Pulmonary artery endothelial cell (primary cell): ENCODE results near the gene PSMB4. TPM values are rescaled to one million over a fixed set of nuclear protein-coding genes. Genes with fewer than 3 reads are reported as not detected.
A peak's percentile ranks its signal among the peaks of the same experiment; 100 is the strongest.
"Not testable (repeated sequence)": the region's sequence is repeated elsewhere in the genome, so short reads cannot be mapped to it uniquely, and the experiment has no call there.

Source experiments
- DNase-seq: peaks from one replicate; pipeline ENCODE4 v3.0.0-alpha.2; 2011; ENCODE audit warnings: low read depth, low spot score
- total RNA-seq: library from RNA; depleted of rRNA; stranded (reverse); fragments of >200 nt; gene quantifications from 2 replicates; pipeline ENCODE4 v1.2.3, GENCODE V29; 2014

The PSMB4 gene
- total RNA-seq, 1 donor from 2014 or later = 509 TPM

DNA sequence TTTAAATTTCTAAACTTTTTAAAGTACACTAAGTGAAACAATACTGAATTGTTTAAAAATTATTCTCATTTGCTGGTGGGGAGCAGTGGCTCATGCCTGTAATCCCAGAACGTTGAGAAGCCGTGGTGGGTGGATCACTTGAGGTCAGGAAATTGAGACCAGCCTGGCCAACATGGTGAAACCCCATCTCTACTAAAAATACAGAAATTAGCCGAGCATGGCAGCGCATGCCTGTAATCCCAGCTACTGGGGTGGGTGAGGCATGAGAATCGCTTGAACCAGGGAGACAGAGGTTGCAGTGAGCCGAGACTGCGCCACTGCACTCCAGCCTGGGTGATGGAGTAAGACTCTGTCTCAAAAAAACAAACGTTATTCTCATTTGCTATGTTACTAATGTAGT, 38.0 kb downstream of the PSMB4 start:
- not testable (repeated sequence) for DNase-seq

- peak; percentile 55 for DNase-seq
These were observed 44.7 kb downstream of the PSMB4 start for GRCh38 chr1:151443846-151444782.

GRCh38 chr1:151444783-151445177, 45.4 kb downstream of the PSMB4 start:
- DNase-seq = no peak

GRCh38 chr1:151447696-151448095, 48.3 kb downstream of the PSMB4 start:
- DNase-seq = no peak

Other genes starting within 250 kb of the PSMB4 start
- gene TNFAIP8L2, start 242.9 kb upstream of the PSMB4 start, total RNA-seq = 0.13 and 0.35 TPM in 2 replicates
- gene LYSMD1, start 233.7 kb upstream of the PSMB4 start, total RNA-seq = 3.1 and 5.6 TPM in 2 replicates
- 30.2 and 37.2 TPM in 2 replicates for gene SCNM1, start 233.4 kb upstream of the PSMB4 start, total RNA-seq
- gene TMOD4, start 223.6 kb upstream of the PSMB4 start, total RNA-seq = not detected in 2 replicates
- gene VPS72, start 209.4 kb upstream of the PSMB4 start, total RNA-seq = 63.3 and 65.7 TPM in 2 replicates
- gene PIP5K1A, start 201.0 kb upstream of the PSMB4 start, total RNA-seq = 61.1 and 73.7 TPM in 2 replicates
- gene PSMD4, start 144.8 kb upstream of the PSMB4 start, total RNA-seq = 263 and 288 TPM in 2 replicates
- 6.2 and 6.9 TPM in 2 replicates for gene ZNF687, start 117.3 kb upstream of the PSMB4 start, total RNA-seq
- 39.4 and 50.7 TPM in 2 replicates for gene PI4KB, start 72.2 kb upstream of the PSMB4 start, total RNA-seq
- 51.0 and 68.5 TPM in 2 replicates for gene RFX5, start 52.3 kb upstream of the PSMB4 start, total RNA-seq
- gene SELENBP1, start 26.9 kb upstream of the PSMB4 start, total RNA-seq = 9.4 and 11.7 TPM in 2 replicates
- gene POGZ, start 59.9 kb downstream of the PSMB4 start, total RNA-seq = 12.2 and 16.9 TPM in 2 replicates
- 0.71 and 0.79 TPM in 2 replicates for gene CGN, start 111.8 kb downstream of the PSMB4 start, total RNA-seq
- 6.1 and 6.6 TPM in 2 replicates for gene TUFT1, start 140.7 kb downstream of the PSMB4 start, total RNA-seq
- 13.9 and 25.2 TPM in 2 replicates for gene SNX27, start 212.5 kb downstream of the PSMB4 start, total RNA-seq